Measurements from ENCODE around the gene PRR16.

Gene PRR16

GRCh38 chr5:120512791-120513650 lies 48.9 kb downstream of the PRR16 start:
- in situ Hi-C loops (cut with MboI; ENCODE audit: low sequenced_read_pairs): no loop called here

GRCh38 chr5:120516805-120517204 lies 52.7 kb downstream of the PRR16 start:
- in situ Hi-C loops (cut with MboI; ENCODE audit: low sequenced_read_pairs): no loop called here

GRCh38 chr5:120517607-120518252 lies 53.6 kb downstream of the PRR16 start:
- in situ Hi-C loops (cut with MboI; ENCODE audit: low sequenced_read_pairs): no loop called here

GRCh38 chr5:120518581-120518980 lies 54.5 kb downstream of the PRR16 start:
- in situ Hi-C loops (cut with MboI; ENCODE audit: low sequenced_read_pairs): no loop called here

- in situ Hi-C loops (cut with MboI; ENCODE audit: low sequenced_read_pairs): no loop called here
These were observed 63.2 kb downstream of the PRR16 start for GRCh38 chr5:120527251-120527650.

GRCh38 chr5:120528609-120529008 lies 64.5 kb downstream of the PRR16 start:
- in situ Hi-C loops (cut with MboI; ENCODE audit: low sequenced_read_pairs): no loop called here

GRCh38 chr5:120529386-120529785 lies 65.3 kb downstream of the PRR16 start:
- in situ Hi-C loops (cut with MboI; ENCODE audit: low sequenced_read_pairs): no loop called here

GRCh38 chr5:120531215-120531614 lies 67.1 kb downstream of the PRR16 start:
- in situ Hi-C loops (cut with MboI; ENCODE audit: low sequenced_read_pairs): no loop called here

- in situ Hi-C loops (cut with MboI; ENCODE audit: low sequenced_read_pairs): no loop called here
These were observed 68.7 kb downstream of the PRR16 start for GRCh38 chr5:120532835-120533234.

GRCh38 chr5:120533581-120533980 lies 69.5 kb downstream of the PRR16 start:
- in situ Hi-C loops (cut with MboI; ENCODE audit: low sequenced_read_pairs): no loop called here

GRCh38 chr5:120535900-120536299 lies 71.8 kb downstream of the PRR16 start:
- in situ Hi-C loops (cut with MboI; ENCODE audit: low sequenced_read_pairs): no loop called here

GRCh38 chr5:120538149-120538548 lies 74.0 kb downstream of the PRR16 start:
- in situ Hi-C loops (cut with MboI; ENCODE audit: low sequenced_read_pairs): no loop called here

GRCh38 chr5:120538644-120539043 lies 74.5 kb downstream of the PRR16 start:
- in situ Hi-C loops (cut with MboI; ENCODE audit: low sequenced_read_pairs): no loop called here

GRCh38 chr5:120539471-120539870 lies 75.4 kb downstream of the PRR16 start:
- in situ Hi-C loops (cut with MboI; ENCODE audit: low sequenced_read_pairs): no loop called here

GRCh38 chr5:120540097-120540496 lies 76.0 kb downstream of the PRR16 start:
- in situ Hi-C loops (cut with MboI; ENCODE audit: low sequenced_read_pairs): no loop called here

GRCh38 chr5:120544043-120544442 lies 79.9 kb downstream of the PRR16 start:
- in situ Hi-C loops (cut with MboI; ENCODE audit: low sequenced_read_pairs): no loop called here

GRCh38 chr5:120545007-120545406 lies 80.9 kb downstream of the PRR16 start:
- in situ Hi-C loops (cut with MboI; ENCODE audit: low sequenced_read_pairs): no loop called here

- in situ Hi-C loops (cut with MboI; ENCODE audit: low sequenced_read_pairs): no loop called here
These were observed 81.9 kb downstream of the PRR16 start for GRCh38 chr5:120545951-120546350.

- in situ Hi-C loops (cut with MboI; ENCODE audit: low sequenced_read_pairs): no loop called here
These were observed 82.8 kb downstream of the PRR16 start for GRCh38 chr5:120546922-120547321.

GRCh38 chr5:120550358-120550757 lies 86.3 kb downstream of the PRR16 start:
- in situ Hi-C loops (cut with MboI; ENCODE audit: low sequenced_read_pairs): no loop called here

GRCh38 chr5:120552638-120553037 lies 88.5 kb downstream of the PRR16 start:
- in situ Hi-C loops (cut with MboI; ENCODE audit: low sequenced_read_pairs): no loop called here

GRCh38 chr5:120555345-120555744 lies 91.2 kb downstream of the PRR16 start:
- in situ Hi-C loops (cut with MboI; ENCODE audit: low sequenced_read_pairs): no loop called here

Data from HL-60/S4 treated with retinoic acid at 250 ng/mL for 4 days and 3 days (cell line).